MM.1S (cell line): Measurements from ENCODE around the gene SDHA.

Source experiments
- DNase-seq: peaks from one replicate; pipeline ENCODE4 v3.0.0-alpha.2; 2015
- H2AFZ ChIP-seq: fragments of 300-600 bp; sonication (generic); 2 replicates; pipeline ENCODE4 v1.6.0; 2016; ENCODE audit warnings: antibody characterized with exemption, low read length
- H3F3A ChIP-seq: fragments of 300-600 bp; sonication (generic); 2 replicates; pipeline ENCODE4 v1.6.1; 2016; ENCODE audit warnings: mild to moderate bottlenecking, antibody characterized with exemption, low read length, moderate library complexity, mixed read lengths; ENCODE audit not compliant: insufficient read depth
- H3K27ac ChIP-seq: fragments of 300-600 bp; sonication (generic); 2 replicates; pipeline ENCODE4 v1.5.1; 2016; ENCODE audit warnings: mild to moderate bottlenecking, low read length
- H3K27me3 ChIP-seq: fragments of 300-600 bp; sonication (generic); replicated peaks from 2 replicates; pipeline ENCODE4 v1.6.0; 2016; ENCODE audit warnings: low read length; ENCODE audit not compliant: insufficient read depth
- H3K36me3 ChIP-seq: fragments of 300-600 bp; sonication (generic); replicated peaks from 2 replicates; pipeline ENCODE4 v1.6.1; 2016; ENCODE audit warnings: mild to moderate bottlenecking, low read length, mixed read lengths; ENCODE audit not compliant: insufficient read depth
- H3K4me1 ChIP-seq: fragments of 300-600 bp; sonication (generic); 2 replicates; pipeline ENCODE4 v1.6.1; 2016; ENCODE audit warnings: low read length, mixed read lengths
- H3K4me2 ChIP-seq: fragments of 300-600 bp; sonication (generic); 2 replicates; pipeline ENCODE4 v1.6.0; 2016; ENCODE audit warnings: low read depth, low read length
- H3K4me3 ChIP-seq: fragments of 300-600 bp; sonication (generic); 2 replicates; pipeline ENCODE4 v1.5.1; 2016; ENCODE audit warnings: low read length, mixed read lengths
- H3K79me2 ChIP-seq: fragments of 300-600 bp; sonication (generic); 2 replicates; pipeline ENCODE4 v1.6.1; 2016; ENCODE audit warnings: mixed run types, low read length, mixed read lengths
- H3K9ac ChIP-seq: fragments of 300-600 bp; sonication (generic); 2 replicates; pipeline ENCODE4 v1.6.1; 2016; ENCODE audit warnings: low read length, mixed read lengths
- H3K9me2 ChIP-seq: fragments of 300-600 bp; sonication (generic); replicated peaks from 2 replicates; pipeline ENCODE4 v1.6.1; 2016; ENCODE audit warnings: mild to moderate bottlenecking, low read length, mixed read lengths; ENCODE audit not compliant: insufficient read depth
- H3K9me3 ChIP-seq: fragments of 300-600 bp; sonication (generic); replicated peaks from 2 replicates; pipeline ENCODE4 v1.6.1; 2016; ENCODE audit warnings: mild to moderate bottlenecking, low read length, mixed read lengths; ENCODE audit not compliant: insufficient read depth
- H4K20me1 ChIP-seq: fragments of 300-600 bp; sonication (generic); 2 replicates; pipeline ENCODE4 v1.6.1; 2016; ENCODE audit warnings: mild to moderate bottlenecking, low read length, moderate library complexity, mixed read lengths; ENCODE audit not compliant: insufficient read depth
- EZH2 ChIP-seq: fragments of 300-600 bp; sonication (generic); optimal IDR thresholded peaks from 2 replicates; pipeline ENCODE3; 2017; ENCODE audit warnings: low read depth, mild to moderate bottlenecking, antibody characterized with exemption, low read length, mixed read lengths
- EZH2phosphoT487 ChIP-seq: fragments of 300-600 bp; sonication (generic); IDR thresholded peaks from 2 replicates; pipeline ENCODE4 v1.6.1; 2018; ENCODE audit warnings: antibody characterized with exemption, low read length
- TF ChIP-seq, protein P1 (sequence below): fragments of 300-600 bp; sonication (generic); IDR thresholded peaks from 2 replicates; pipeline ENCODE4 v1.5.1; 2016; ENCODE audit warnings: antibody characterized with exemption, low read length, mixed read lengths

Gene SDHA

DNA sequence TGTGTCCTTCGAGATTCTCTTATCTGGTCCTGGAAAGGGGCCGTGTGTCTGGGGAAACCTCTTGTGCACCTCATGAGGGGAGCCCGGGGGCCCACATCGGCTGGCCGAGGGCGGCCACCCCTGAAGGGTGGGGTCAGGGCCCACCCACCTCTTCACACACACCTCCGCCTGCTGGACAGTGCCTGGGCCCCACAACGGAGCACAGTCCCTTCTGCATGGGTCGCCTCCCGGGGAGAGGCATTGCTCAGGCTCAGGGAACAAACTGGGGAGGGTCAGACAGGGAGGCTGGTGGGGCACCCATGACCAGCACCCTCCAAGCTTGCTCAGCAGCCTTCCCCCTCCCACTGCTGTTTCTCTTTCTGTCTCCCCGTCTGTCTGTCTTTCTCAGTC lies 28.1 kb upstream of the SDHA start:
- Histone ChIP-seq H3K4me1 (peaks cover 43% of the 10 kb centered on the region), H3K9me3 (no peaks in the 10 kb centered on the region), H3K27ac (peak overlapping the region; percentile 98), H3K4me2 (peak overlapping the region; percentile 100), H3K79me2 (peaks cover 44% of the 10 kb centered on the region), H4K20me1 (no peaks in the 10 kb centered on the region), H3K36me3 (no peaks in the 10 kb centered on the region; the same call in 1 of the 2 replicates), H3K27me3 (no peaks in the 10 kb centered on the region), H3K9me2 (no peaks in the 10 kb centered on the region), H3K9ac (peak overlapping the region; percentile 91), H2AFZ (peak overlapping the region; percentile 56; the same call in 1 of the 2 replicates), H3F3A (peaks cover 19% of the 10 kb centered on the region), H3K4me3 (peak overlapping the region; percentile 66)
- no peak for DNase-seq
- TF ChIP-seq, protein P1, sequence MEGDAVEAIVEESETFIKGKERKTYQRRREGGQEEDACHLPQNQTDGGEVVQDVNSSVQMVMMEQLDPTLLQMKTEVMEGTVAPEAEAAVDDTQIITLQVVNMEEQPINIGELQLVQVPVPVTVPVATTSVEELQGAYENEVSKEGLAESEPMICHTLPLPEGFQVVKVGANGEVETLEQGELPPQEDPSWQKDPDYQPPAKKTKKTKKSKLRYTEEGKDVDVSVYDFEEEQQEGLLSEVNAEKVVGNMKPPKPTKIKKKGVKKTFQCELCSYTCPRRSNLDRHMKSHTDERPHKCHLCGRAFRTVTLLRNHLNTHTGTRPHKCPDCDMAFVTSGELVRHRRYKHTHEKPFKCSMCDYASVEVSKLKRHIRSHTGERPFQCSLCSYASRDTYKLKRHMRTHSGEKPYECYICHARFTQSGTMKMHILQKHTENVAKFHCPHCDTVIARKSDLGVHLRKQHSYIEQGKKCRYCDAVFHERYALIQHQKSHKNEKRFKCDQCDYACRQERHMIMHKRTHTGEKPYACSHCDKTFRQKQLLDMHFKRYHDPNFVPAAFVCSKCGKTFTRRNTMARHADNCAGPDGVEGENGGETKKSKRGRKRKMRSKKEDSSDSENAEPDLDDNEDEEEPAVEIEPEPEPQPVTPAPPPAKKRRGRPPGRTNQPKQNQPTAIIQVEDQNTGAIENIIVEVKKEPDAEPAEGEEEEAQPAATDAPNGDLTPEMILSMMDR = no peak
- no peak for TF ChIP-seq EZH2phosphoT487
- no peak for TF ChIP-seq EZH2

- Histone ChIP-seq H3K36me3 (no peaks in the 10 kb centered on the region; the same call in 1 of the 2 replicates), H3K4me2 (peak overlapping the region; percentile 100), H3K9ac (peak overlapping the region; percentile 91), H3K4me3 (peak overlapping the region; percentile 66), H4K20me1 (no peaks in the 10 kb centered on the region), H3K9me2 (no peaks in the 10 kb centered on the region), H3K79me2 (peaks cover 44% of the 10 kb centered on the region), H3K9me3 (no peaks in the 10 kb centered on the region), H3K4me1 (peaks cover 43% of the 10 kb centered on the region), H3K27me3 (no peaks in the 10 kb centered on the region), H3F3A (peaks cover 19% of the 10 kb centered on the region), H2AFZ (peak overlapping the region; percentile 56; the same call in 1 of the 2 replicates), H3K27ac (peak overlapping the region; percentile 98)
- no peak for TF ChIP-seq EZH2phosphoT487
- TF ChIP-seq, protein P1 = no peak
- TF ChIP-seq EZH2 = no peak
- peak; percentile 63 for DNase-seq
Measured at GRCh38 chr5:190366-191035, 27.6 kb upstream of the SDHA start.

GRCh38 chr5:191036-191948 lies 26.8 kb upstream of the SDHA start, which contains the start of gene LRRC14B:
LRRC14B (plus strand) TSS chr5:191495; CDS start chr5:191539, 44 bp downstream.
- no peaks in the 10 kb centered on the region for H3K27me3 ChIP-seq
- no peaks in the 10 kb centered on the region for H3K9me3 ChIP-seq
- H3K27ac ChIP-seq = peak within 1 kb of the TSS; percentile 98
- peaks cover 44% of the 10 kb centered on the region for H3K79me2 ChIP-seq
- H3K4me1 ChIP-seq = peaks cover 43% of the 10 kb centered on the region
- H3F3A ChIP-seq = peaks cover 19% of the 10 kb centered on the region
- peak within 1 kb of the TSS; percentile 91 for H3K9ac ChIP-seq
- DNase-seq = peak; percentile 92
- H3K4me2 ChIP-seq = peak within 1 kb of the TSS; percentile 100
- H3K4me3 ChIP-seq = peak within 1 kb of the TSS; percentile 66
- TF ChIP-seq EZH2 (no peak), EZH2phosphoT487 (no peak)
- peak within 1 kb of the TSS; percentile 66; the same call in 1 of the 2 replicates for H2AFZ ChIP-seq
- H4K20me1 ChIP-seq = no peaks in the 10 kb centered on the region
- H3K9me2 ChIP-seq = no peaks in the 10 kb centered on the region
- H3K36me3 ChIP-seq = no peaks in the 10 kb centered on the region; the same call in 1 of the 2 replicates
